Measurements from ENCODE around the gene MRPL24. TPM values are rescaled to one million over a fixed set of nuclear protein-coding genes. Genes with fewer than 3 reads are reported as not detected.

The MRPL24 gene
- total and polyA plus RNA-seq, 2 of the 13 experiments (the other 11 are each of a cell fraction or from before 2014, with no cell fraction given), result 38.1 to 42.9 TPM

GRCh38 chr1:156767879-156768604 is 27.2 kb upstream of the MRPL24 start (continued):
- TF ChIP-seq ZNF501 (CRISPR knock-in tag; IDR thresholded peaks at IDR 0.05) (no peak), ZNF792 (CRISPR knock-in tag; IDR thresholded peaks at IDR 0.05) (0 out of 2 replicates have a peak, but pooled peaks have one; percentile 2), CTCF (CRISPR knock-in tag; IDR thresholded peaks at IDR 0.05) (no peak), RBFOX2 (IDR thresholded peaks at IDR 0.05; ENCODE audit: low read depth, low read length) (peak; percentile 48), HMGXB4 (CRISPR knock-in tag; IDR thresholded peaks at IDR 0.05; ENCODE audit: borderline replicate concordance in 1 of 2, low read depth in 1 of 2) (no peak; a peak in 1 of 4 replicates), CHD4 (IDR thresholded peaks at IDR 0.05; ENCODE audit: borderline replicate concordance, low read length) (no peak), YY1 (IDR thresholded peaks at IDR 0.05; ENCODE audit: insufficient read depth, insufficient replicate concordance, low read depth, low read length) (no peak), ZNF280D (CRISPR knock-in tag; IDR thresholded peaks at IDR 0.05) (peak; percentile 7; the same call in 1 of the 2 replicates), JUNB (CRISPR knock-in tag; IDR thresholded peaks at IDR 0.05; ENCODE audit: borderline replicate concordance) (no peak), ZNF883 (CRISPR knock-in tag; IDR thresholded peaks at IDR 0.05; ENCODE audit: not compliant biosample characterization) (no peak), PRDM4 (CRISPR knock-in tag; IDR thresholded peaks at IDR 0.05; ENCODE audit: borderline replicate concordance) (no peak), ZSCAN9 (CRISPR knock-in tag; IDR thresholded peaks at IDR 0.05; ENCODE audit: borderline replicate concordance) (no peak), POLR2A (IDR thresholded peaks at IDR 0.05; ENCODE audit: insufficient read depth in 1 of 2, low read depth in 2 of 2, low read length in 2 of 2) (peak in 1 of 2 experiments; percentile 15; a peak in 1 of 4 replicates), SPEN (CRISPR knock-in tag; IDR thresholded peaks at IDR 0.05; ENCODE audit: low read depth) (no peak), ZFP41 (CRISPR knock-in tag; IDR thresholded peaks at IDR 0.05; ENCODE audit: borderline replicate concordance) (no peak), GTF3A (CRISPR knock-in tag; conservative IDR thresholded peaks at IDR 0.05) (no peak), ZNF343 (CRISPR knock-in tag; IDR thresholded peaks at IDR 0.05) (0 out of 2 replicates have a peak, but pooled peaks have one; percentile 0), ZNF790 (CRISPR knock-in tag; IDR thresholded peaks at IDR 0.05; ENCODE audit: borderline replicate concordance) (no peak), ZNF441 (CRISPR knock-in tag; IDR thresholded peaks at IDR 0.05; ENCODE audit: borderline replicate concordance) (peak; percentile 53; the same call in 1 of the 2 replicates), SP5 (CRISPR knock-in tag; IDR thresholded peaks at IDR 0.05; ENCODE audit: borderline replicate concordance, low read depth) (no peak)

Measured in HepG2 (cell line).